GM19239 (cell line): Measurements from ENCODE around the gene OGFR.

ENCODE experiments used
- DNase-seq: peaks from one replicate; pipeline ENCODE4 v3.0.0; 2011; ENCODE audit warnings: low spot score; ENCODE audit not compliant: insufficient read length
- FAIRE-seq: peaks from 2 replicates; lab custom pipeline; 2011; peaks lifted over from hg19 to GRCh38; lab: Jason Lieb, UNC

Gene OGFR

DNA sequence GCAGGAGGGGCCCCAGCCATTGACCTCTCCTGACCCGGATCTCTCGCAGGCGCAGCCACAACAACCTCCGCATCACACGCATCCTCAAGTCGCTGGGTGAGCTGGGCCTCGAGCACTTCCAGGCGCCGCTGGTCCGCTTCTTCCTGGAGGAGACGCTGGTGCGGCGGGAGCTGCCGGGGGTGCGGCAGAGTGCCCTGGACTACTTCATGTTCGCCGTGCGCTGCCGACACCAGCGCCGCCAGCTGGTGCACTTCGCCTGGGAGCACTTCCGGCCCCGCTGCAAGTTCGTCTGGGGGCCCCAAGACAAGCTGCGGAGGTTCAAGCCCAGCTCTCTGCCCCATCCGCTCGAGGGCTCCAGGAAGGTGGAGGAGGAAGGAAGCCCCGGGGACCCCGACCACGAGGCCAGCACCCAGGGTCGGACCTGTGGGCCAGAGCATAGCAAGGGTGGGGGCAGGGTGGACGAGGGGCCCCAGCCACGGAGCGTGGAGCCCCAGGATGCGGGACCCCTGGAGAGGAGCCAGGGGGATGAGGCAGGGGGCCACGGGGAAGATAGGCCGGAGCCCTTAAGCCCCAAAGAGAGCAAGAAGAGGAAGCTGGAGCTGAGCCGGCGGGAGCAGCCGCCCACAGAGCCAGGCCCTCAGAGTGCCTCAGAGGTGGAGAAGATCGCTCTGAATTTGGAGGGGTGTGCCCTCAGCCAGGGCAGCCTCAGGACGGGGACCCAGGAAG lies 7.7 kb downstream of the OGFR start:
- no peak for FAIRE-seq
- DNase-seq = no peak

DNA sequence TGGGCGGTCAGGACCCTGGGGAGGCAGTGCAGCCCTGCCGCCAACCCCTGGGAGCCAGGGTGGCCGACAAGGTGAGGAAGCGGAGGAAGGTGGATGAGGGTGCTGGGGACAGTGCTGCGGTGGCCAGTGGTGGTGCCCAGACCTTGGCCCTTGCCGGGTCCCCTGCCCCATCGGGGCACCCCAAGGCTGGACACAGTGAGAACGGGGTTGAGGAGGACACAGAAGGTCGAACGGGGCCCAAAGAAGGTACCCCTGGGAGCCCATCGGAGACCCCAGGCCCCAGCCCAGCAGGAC lies 8.2 kb downstream of the OGFR start:
- no peak for DNase-seq
- no peak for FAIRE-seq

DNA sequence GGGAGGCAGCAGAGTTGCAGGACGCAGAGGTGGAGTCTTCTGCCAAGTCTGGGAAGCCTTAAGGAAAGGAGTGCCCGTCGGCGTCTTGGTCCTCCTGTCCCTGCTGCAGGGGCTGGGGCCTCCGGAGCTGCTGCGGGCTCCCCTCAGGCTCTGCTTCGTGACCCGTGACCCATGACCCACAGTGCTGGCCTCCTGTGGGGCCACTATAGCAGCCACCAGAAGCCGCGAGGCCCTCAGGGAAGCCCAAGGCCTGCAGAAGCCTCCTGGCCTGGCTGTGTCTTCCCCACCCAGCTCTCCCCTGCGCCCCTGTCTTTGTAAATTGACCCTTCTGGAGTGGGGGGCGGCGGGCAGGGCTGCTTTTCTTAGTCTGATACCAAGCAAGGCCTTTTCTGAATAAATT lies 9.0 kb downstream of the OGFR start:
- no peak for DNase-seq
- no peak for FAIRE-seq

DNA sequence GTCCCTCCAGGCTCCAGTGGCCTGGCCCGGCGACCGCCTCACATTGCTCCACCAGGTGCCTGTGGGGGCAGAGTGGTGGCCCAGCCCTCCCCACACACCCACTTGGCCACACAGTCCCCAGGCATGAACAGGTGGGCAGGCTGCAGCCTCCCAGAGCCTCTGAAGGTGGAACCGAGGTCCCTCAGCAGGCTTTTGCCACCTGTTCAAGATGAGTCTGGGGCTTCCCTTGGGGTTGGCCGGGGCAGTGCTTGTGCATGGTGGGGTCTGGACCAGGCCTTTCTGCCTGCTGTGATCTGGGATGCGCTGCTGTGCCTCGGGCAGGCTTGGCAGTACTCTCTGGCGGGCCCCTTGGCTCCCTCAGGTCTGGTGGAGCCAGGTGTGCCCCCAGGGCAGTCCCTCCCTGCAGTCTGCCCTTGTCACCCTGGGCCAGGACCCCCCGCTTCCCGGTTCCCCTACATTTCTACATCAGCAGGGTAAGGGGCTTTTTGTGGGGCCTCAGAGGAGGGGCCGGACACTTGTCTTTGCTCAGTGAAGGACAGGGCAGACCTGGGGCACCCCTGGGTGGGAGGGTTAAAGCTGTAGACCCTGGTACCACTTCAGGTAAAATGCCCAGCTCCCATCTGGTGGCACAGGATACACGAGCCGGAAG lies 9.5 kb downstream of the OGFR start:
- no peak for FAIRE-seq
- no peak for DNase-seq

DNA sequence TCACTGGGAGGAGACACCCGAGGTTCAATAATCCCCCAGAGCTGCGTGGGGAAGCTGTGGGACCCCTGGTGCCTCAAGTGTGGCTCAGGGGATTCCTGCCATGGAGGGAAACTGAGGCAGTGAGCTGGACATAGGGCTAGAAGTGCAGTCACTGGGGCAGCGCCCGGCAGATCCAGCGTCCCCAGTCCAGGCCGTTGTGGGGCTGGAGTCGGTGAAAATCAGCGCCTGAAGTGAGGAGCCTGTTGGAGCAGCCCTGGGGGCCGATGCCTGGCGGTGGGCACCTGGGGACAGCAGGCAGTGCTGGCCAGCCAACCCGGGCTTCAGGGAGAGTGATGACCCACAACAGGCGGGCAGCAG lies 10.1 kb downstream of the OGFR start:
- no peak for DNase-seq

DNA sequence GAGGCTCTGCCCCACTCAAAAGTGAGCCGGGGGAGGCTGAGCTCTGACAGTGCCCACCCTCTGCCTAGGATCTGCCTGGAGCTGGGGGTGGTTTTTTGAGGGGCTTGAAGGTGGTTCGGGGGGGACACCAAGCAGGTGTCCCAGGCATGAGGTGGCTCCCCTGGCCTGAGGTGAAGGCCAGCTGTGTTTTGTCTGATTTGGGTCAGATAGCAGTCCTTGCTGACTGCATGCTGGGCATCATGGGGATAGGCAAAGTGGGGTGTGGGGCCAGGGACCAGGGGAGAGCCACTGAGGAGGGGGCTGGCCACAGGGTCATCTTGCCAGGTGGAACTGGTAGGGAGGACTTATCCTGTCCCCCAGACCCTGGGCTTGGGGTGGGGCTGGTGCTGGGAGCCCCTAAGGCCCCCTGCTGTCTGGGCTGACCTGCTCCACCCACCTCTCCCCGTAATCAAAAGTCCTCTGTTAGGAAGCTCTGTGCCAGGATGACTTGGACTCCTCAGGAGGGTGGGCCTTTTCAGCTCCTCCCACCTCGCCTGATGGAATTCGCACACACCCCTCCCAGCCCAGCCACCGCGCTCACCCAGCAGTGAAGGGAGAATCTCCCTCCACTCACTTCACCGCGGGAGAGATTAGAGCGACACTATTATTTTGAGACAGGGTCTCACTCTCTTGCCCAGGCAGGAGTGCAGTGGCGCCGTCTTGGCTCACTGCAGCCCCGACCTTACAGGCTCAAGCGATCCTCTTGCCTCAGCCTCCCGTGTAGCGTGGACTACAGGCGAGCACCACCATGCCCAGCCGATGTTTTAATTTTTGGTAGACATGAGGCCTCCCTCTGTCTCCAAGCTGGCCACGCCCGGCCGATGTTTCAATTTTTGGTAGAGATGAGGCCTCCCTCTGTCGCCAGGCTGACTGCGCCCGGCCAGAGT lies 10.7 kb downstream of the OGFR start:
- FAIRE-seq = no peak
- no peak for DNase-seq

More for the DNA sequence above, 10.1 kb downstream of the OGFR start:
- FAIRE-seq = no peak

DNA sequence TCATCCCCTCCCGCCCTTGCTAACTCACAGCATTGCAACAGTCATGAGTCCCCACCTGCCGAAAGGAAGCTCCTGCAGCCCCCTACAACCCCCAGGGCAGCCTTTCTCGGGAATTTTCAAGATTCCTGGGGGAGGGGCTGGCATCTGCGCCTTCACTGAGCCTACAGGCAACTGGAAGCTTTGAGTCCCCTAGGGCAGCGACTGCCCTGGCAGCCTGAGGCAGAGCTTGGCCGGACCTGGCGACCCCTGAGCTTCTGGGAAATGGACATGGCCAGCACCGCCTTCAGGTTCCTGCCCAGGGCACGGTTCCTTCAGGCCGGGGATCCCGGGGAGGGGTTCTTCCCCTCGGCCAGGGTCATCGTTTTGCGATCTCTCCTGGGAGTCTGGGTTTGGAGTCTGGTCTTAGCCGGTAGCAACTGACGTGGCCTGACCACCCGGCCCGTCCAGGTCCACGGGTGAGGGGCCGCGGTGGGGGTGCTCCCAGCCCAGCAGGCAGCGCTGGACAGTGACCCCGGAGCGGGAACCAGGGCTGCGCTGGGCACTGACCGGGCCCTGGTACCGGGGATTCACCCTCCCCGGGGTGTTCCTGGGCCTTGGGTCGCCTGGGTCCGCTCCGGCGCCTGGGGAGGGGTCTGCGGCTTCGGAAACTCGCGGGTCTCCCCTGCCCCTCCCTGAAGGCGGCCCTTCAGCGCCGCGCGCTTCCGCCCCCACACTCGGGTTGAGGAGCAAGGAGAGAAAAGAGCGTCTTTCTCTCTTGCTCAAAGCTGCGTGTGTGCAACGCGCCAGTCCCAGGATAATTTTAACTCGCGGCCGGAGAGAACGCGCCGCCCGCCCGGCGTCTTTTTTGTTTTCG lies 11.6 kb downstream of the OGFR start:
- FAIRE-seq = no peak

DNA sequence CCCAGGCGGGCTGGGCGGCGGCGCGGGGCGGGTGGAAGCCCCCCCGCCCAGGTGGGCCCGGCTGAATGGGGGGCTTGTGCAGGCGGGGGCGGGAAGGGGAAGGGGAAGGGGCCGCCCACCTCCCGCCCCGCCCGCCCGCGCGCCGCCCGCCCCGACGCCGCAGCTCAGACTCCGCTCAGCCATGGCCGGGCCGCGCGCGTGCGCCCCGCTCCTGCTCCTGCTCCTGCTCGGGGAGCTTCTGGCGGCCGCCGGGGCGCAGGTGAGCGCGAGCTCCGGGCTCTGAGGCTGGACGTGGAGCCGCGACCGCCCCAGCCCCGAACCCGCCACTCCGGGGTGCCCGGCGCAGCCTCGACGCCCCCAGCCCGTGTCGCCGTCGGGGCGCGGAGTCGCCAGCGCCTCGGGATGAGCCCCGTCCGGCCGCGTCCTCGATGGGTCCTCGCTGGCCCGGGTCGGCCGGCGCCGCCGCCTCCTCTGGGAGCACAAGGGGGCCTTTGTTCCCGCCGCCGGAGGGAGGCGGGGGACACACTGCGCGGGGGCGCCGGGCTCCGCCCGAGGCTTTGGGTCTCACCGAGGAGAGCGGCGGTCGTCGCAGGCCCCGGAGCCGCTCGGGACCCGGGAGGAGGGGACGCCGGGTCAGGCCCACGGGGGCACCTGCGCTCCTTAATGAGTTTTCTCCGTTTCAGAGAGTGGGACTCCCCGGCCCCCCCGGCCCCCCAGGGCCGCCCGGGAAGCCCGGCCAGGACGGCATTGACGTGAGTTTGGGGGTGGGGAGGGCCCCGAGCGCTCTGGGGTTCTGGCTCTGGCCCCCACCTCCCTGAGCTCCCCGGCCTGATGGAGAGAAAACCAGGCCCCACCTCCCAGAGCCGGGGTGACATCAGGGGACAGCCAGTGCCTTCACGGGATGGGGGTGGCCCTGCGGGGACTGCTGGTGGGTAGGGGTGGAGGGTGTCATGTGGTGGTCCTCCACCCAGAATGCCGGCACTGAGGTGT lies 12.5 kb downstream of the OGFR start, which contains the start of gene COL9A3:
Gene COL9A3, plus strand, starts transcription at position 167 of the 990 bp plus-strand sequence. Its CDS starts 15 bp downstream, at position 182.
- no peak for FAIRE-seq
- no peak for DNase-seq

More for the DNA sequence above, 11.6 kb downstream of the OGFR start:
- no peak for DNase-seq

DNA sequence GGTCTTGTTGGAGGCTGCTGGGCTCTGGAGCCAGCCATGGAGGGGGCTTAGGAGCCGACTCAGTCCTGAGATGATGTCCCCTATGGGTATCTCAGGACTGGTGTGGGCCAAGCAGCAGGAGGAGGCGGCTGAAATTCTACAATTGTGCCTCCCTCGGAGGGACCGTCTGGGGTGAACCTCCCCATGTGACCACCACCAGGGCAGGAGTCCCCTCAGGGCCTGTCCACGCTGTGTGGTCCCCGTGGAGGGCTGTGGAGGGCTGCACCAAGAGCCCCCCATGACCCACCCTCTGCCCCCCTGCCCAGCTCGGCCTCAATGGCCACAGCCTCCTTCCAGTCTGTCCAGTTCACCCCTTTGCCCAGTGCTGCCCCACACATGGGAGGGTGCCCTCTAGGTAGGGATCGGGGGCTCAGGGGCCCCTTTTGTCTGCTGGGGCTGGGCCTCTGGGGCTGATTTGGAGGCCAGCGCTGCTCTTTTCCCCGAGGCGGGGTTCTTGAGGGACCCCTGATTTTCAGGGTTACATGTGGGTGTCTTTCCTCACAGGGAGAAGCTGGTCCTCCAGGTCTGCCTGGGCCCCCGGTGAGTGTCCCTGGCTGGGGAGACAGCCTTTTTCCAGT lies 13.4 kb downstream of the OGFR start:
- DNase-seq (no peak), FAIRE-seq (no peak)

DNA sequence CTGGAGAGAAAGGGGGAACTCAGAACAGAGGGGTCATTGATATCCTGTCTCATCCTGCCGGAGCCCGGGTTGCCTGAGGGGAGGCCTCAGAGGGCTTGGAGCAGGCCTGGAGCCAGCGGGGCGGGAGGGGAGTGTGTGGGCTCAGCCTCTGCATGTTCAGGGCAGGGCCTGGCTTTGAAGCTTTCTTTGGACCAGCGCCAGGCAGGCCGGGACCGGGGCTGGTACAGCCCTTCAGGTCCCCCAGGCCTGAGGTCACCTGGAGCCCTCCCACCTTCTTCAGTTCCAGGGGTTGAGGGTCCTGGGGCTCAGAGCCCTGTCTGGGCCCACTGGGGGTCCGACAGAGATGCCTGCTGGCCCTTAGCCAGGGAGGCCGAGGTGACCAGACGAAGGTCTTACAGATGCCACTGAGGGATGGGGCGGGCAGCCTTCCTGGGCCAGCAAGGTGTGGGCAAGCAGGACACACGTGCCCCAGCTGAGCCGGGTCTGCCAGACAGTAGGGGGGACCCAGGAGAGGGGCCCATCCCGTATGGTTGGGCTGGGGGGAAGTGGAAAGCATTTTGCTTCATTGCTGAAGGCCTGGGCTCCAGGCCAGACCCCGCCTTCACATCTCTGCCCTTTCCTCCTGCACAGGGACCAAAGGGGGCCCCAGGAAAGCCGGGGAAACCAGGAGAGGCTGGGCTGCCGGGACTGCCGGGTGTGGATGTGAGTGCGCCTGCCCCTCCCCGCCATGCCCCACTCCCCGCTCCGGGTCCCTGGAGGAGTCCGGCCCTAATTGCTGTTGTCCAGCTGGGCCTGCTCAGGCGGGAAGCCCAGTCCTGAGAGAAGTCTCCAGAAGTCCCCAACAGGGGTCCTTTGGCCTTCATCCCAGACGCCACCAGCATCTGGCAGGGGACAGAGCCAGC lies 14.2 kb downstream of the OGFR start:
- DNase-seq (no peak), FAIRE-seq (no peak)

DNA sequence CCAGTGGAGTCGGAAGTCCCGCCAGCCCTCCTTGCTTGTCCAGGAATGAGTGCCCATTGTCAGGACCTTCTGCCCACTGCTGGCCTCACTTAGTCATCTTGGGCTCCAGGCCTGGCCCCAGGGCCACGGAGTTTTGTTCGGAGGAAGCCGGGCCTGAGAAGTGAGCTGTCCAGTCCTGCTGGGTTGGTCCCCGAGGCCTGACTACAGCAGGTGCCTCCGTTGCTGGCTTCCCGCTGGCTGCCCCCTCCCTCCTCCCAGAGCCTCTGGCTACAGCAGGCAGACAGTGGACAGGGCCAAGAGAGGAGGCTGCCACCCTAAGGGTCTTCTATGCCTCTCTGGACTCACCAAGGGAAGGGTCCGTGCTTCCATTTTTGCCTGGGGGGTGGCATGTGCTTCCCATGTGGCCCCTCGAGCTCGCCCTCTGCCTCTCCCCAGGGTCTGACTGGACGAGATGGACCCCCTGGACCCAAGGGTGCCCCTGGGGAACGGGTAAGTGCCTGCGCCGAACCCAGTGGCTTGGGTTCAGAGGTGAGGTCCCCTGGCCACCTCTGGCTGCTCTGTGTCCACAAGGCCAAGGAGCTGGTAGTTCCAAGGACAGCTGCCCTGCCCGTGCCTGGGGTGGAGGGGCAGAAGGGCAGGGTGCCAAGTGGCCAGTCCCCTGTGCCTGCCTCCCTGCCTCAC lies 15.0 kb downstream of the OGFR start:
- DNase-seq (no peak), FAIRE-seq (no peak)

DNA sequence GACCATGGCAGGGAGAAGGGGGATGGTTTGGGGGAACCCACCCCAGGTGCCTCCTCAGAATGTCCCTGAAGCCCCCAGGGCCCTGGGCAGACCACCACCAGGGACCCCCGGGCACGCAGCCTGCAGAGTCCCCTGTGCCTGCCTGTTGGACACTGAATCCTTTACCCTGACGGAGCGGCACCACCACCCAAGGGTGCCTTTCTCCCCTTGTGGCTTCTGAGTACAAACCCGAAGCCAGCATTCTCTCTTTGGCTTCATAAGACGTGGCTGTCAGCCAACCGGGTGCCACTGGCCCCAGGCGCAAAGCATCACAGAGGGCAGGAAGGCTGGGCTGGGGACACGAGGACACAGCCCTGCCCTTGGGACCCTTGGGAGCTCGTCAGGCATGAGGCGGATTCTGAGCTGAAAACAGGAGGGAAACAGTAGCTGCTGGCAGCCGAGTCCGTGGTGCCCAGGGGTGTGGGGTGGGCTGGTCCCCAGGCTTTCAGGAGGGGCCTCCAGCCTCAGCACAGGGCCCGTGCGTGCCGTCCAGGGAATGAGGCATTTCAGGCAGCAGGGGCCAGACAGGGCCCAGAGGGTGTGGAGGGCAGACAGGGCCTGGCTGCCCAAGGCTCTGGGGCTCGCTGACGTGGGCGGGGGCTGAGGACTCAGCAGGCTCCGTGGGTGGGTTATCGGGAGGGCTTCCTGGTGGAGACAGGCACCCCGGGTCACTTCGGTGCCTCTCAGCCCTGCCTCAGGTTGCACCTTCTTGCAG lies 15.8 kb downstream of the OGFR start:
- no peak for DNase-seq

DNA sequence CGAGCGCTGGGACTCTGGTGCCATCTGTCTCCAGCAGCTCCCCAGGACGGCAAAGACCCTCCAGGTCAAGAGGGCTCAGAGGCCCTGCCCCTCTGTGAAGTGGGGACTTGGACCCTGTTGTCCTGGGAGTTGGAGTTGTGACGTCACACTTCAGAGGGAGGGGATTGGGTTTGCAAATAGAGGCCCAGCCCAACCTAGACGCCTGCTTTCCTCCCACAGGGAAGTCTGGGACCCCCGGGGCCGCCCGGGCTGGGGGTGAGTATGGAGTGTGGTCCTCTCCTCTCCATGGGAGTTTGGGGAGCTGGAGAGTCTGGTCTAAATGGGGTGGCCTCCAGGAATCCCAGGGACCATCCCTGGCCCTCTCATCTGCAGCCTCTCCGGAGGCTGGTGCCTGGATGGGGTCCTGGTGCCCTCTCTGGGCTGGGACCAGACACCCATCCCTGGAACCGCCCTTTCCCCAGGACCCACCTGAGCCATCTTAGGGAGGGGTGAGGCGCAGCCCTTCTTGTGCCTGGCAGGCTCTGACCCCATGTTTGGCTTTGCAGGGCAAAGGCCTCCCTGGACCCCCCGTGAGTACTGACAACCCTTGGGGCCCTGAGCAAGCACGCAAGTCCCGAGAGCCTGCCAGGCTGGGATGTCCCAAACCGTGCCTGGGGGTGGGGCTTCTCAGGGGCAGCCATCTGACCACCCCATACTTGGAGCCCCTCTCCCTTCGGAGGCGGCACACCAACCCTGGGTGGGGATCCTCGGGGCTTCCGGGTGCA lies 16.5 kb downstream of the OGFR start:
- DNase-seq (no peak), FAIRE-seq (no peak)

More for the DNA sequence above, 15.8 kb downstream of the OGFR start:
- FAIRE-seq = no peak

DNA sequence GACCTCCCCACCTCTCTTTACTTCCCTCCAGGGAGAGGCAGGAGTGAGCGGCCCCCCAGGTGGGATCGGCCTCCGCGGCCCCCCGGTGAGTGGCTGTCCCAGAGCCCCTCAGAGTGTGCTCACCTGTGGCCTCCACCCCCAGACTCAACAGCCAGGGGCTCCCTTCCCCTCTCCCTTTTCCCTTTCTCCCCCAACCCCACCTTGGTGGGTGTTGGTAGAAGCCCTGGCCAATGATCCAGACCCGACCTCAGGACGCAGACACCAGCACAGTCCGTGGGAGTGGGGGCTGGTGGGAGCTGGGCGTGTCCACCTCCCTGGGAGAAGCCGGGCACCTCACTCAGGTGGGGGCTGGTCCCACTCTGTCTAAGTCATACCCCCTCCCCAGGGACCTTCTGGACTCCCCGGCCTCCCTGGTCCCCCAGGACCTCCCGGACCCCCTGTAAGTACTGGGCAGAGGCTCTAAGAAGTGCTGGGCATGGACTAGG lies 17.1 kb downstream of the OGFR start:
- no peak for FAIRE-seq

DNA sequence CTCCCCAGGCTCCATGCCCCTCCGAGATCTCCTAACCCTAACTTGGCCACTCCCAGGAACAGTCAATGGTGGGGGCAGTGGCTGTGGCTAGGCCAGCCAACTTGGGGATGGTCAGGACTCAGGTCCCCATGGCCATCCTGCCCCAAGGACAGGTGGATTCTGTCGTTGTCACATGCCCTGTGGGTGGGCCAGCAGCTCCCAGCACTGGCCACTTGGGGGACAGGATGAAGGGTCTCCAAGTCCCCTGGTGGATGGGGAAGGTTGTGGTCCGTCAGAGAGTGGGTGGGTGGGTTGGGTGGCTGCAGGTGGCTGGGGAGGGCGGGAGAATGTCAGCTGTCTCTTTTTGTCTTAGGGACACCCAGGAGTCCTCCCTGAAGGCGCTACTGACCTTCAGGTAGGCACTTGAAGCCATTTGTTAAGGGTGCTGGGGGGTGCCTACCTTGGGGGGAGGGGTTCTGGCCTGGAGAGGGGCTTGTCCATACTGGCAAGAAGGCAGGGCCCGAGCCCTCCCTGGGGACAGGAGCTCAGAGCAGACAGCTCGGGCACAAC lies 17.7 kb downstream of the OGFR start:
- no peak for FAIRE-seq

More for the DNA sequence above, 17.1 kb downstream of the OGFR start:
- DNase-seq = no peak

More for the DNA sequence above, 17.7 kb downstream of the OGFR start:
- no peak for DNase-seq
